Tibial artery (tissue), 4 donors: Measurements from ENCODE around the gene ADAM21.
"Not testable (repeated sequence)": the region's sequence is repeated elsewhere in the genome, so short reads cannot be mapped to it uniquely, and the experiment has no call there.

Experiments used
- DNase-seq, 2 donors: peaks; one replicate each; pipeline ENCODE4 v3.0.0-alpha.2; 2019
- H3K27ac ChIP-seq, 2 donors: fragments of 200-600 bp; sonication (generic) in 1 of 2; 1 replicate in 1 of 2; 2 replicates in 1 of 2; pipeline ENCODE4 v1.5.1; 2018 to 2019; ENCODE audit warnings: mild to moderate bottlenecking in 1 of 2
- H3K27me3 ChIP-seq, 2 donors: fragments of 200-600 bp; sonication (generic) in 1 of 2; one replicate each; pipeline versions ENCODE4 v1.5.1 to v1.6.0; 2016 to 2019
- H3K36me3 ChIP-seq, 3 donors: fragments of 200-600 bp; sonication (generic) in 2 of 3; one replicate each; pipeline ENCODE4 v1.5.1; 2016 to 2019; ENCODE audit warnings: mild to moderate bottlenecking in 2 of 3
- H3K4me1 ChIP-seq, 4 donors: fragments of 200-600 bp; sonication (generic) in 2 of 4; 1 replicate in 3 of 4; 2 replicates in 1 of 4; pipeline ENCODE4 v1.5.1; 2016 to 2019
- H3K4me3 ChIP-seq, 2 donors: fragments of 200-600 bp; sonication (generic) in 1 of 2; 1 replicate in 1 of 2; 2 replicates in 1 of 2; pipeline ENCODE4 v1.5.1; 2018 to 2019; ENCODE audit warnings: mild to moderate bottlenecking in 2 of 2
- H3K9me3 ChIP-seq, 3 donors: fragments of 200-600 bp; sonication (generic) in 1 of 3; one replicate each; pipeline ENCODE4 v1.5.1; 2016 to 2019
- intact Hi-C: fragments of 100-400 bp; cut with DNase I; formaldehyde crosslinking; loops from one replicate; pipeline ENCODE4 v1.15.0; 2023; ENCODE audit warnings: low total_unique reads
- TF ChIP-seq, protein P1 (sequence below), 2 experiments: fragments of 200-600 bp in 1 of 2; fragments of 450-650 bp in 1 of 2; IDR thresholded peaks; one replicate each; pipeline ENCODE4 v1.5.1; 2017 to 2019; ENCODE audit warnings: antibody characterized with exemption in 2 of 2, mild to moderate bottlenecking in 1 of 2, moderate library complexity in 1 of 2

Gene ADAM21

DNA sequence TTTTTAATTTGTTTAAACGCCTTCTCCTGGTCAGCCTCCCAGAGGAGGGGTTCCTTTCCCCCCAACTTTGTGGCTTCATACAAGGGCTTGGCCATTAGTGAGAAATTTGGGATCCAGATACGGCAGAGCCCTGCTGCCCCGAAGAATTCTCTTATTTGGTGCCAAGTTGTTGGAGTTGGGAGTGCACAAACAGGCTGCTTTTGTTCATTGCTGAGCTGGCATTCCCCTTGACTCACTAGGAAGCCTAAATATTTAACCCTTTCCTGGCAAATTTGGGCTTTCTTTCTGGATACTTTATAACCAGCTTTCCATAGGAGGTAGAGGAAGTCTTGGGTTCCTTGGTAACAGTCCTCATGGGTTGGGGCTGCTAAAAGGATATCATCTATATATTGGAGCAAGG is 10.3 kb upstream of the ADAM21 start:
- intact Hi-C loops, result no loop called here
- Histone ChIP-seq H3K9me3 (peaks cover 0 to 42% (median 30%) of the 10 kb centered on the region in 3 donors), H3K4me1 (no peaks in the 10 kb centered on the region), H3K27me3 (no peaks in the 10 kb centered on the region), H3K4me3 (no peak overlapping the region), H3K27ac (no peak overlapping the region), H3K36me3 (peaks cover 8 to 37% (median 26%) of the 10 kb centered on the region in 3 donors)
- TF ChIP-seq, protein P1, sequence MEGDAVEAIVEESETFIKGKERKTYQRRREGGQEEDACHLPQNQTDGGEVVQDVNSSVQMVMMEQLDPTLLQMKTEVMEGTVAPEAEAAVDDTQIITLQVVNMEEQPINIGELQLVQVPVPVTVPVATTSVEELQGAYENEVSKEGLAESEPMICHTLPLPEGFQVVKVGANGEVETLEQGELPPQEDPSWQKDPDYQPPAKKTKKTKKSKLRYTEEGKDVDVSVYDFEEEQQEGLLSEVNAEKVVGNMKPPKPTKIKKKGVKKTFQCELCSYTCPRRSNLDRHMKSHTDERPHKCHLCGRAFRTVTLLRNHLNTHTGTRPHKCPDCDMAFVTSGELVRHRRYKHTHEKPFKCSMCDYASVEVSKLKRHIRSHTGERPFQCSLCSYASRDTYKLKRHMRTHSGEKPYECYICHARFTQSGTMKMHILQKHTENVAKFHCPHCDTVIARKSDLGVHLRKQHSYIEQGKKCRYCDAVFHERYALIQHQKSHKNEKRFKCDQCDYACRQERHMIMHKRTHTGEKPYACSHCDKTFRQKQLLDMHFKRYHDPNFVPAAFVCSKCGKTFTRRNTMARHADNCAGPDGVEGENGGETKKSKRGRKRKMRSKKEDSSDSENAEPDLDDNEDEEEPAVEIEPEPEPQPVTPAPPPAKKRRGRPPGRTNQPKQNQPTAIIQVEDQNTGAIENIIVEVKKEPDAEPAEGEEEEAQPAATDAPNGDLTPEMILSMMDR (IDR thresholded peaks at IDR 0.05), result no peak
- DNase-seq, result no peak

DNA sequence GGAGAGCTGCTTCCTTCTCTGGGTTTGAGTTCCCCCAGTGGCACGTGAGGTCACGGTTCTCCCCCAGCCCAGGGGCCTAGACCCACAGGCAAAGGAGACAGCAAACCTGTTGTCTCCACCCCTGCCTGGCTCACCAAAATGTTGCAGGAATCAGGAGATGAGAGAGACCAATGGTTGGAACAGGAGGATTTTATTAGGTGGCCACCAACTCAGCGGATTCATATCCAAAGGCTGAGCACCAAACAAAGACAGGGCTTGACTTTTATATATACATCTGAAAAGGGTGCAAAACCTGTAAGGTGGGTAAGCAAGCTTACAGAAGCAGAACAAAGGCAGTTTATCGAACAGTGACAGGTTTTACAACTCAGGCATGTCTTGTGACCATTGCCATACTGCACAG is 9.2 kb upstream of the ADAM21 start:
- H3K36me3 ChIP-seq, result peaks cover 8 to 37% (median 26%) of the 10 kb centered on the region in 3 donors
- intact Hi-C loops, result no loop called here
- DNase-seq, result no peak
- TF ChIP-seq, protein P1 (IDR thresholded peaks at IDR 0.05), result no peak
- H3K9me3 ChIP-seq, result peaks cover 0 to 31% (median 23%) of the 10 kb centered on the region in 3 donors
- no peak overlapping the region for H3K4me3 ChIP-seq
- H3K27ac ChIP-seq, result no peak overlapping the region
- no peaks in the 10 kb centered on the region for H3K4me1 ChIP-seq
- H3K27me3 ChIP-seq, result no peaks in the 10 kb centered on the region

DNA sequence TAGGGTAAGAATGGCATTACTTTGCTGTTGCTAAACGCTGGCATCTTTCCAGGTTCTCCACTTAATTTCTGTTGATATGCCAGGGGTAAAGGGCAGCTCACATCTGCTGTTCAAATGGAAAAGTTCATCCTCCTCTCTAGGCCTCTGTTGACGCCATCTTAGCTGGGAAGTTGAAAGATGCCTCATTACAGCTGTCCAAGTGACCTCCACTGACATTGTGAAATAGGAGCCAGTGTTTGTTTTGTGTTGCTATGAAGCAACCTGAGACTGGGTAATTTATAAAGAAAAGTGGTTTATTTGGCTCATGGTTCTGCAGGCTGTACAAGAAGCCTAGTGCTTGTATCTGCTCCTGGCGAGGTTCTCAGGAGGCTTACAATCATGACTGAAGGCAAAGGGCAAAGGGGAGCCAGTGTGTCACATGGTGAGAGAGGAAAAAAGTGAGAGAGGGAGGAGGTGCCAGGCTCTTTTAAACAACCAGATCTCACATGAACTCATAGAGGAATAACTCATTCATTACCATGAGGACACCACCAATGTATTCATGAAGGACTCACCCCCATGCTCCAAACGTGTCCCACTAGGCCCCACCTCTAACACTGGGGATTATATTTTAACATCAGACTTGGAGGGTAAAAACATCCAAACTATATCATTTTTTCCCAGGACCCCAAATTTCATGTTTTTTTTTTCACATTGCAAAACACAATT is 3.2 kb upstream of the ADAM21 start:
- Histone ChIP-seq H3K27me3 (no peaks in the 10 kb centered on the region), H3K27ac (no peak overlapping the region), H3K4me1 (no peaks in the 10 kb centered on the region), H3K9me3 (peaks cover 0 to 8% (median 4%) of the 10 kb centered on the region in 3 donors), H3K4me3 (no peak overlapping the region), H3K36me3 (peaks cover 0 to 21% (median 9%) of the 10 kb centered on the region in 3 donors)
- TF ChIP-seq, protein P1 (IDR thresholded peaks at IDR 0.05), result no peak
- intact Hi-C loops, result no loop called here
- DNase-seq, result no peak

DNA sequence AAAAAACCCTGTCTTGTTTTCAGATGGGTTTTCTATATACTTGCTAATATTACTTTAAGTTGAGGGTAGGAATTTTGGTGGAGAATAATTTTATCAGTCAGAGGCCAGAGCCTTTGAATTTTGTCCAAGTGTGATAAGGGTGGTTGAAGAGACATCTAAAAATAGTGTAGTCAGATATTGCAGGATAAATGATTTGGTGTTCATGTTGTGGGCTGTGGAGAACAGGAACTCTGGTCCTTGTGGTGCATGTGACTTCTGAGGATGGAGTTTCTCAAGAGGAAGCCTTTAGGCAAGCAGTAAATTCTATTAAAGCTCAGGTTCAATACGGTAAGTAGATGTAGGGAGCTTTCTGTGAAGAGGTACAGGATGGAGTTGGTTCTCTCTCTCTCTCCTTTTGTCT is 2.8 kb downstream of the ADAM21 start:
- no peak for DNase-seq
- Histone ChIP-seq H3K9me3 (no peaks in the 10 kb centered on the region), H3K27ac (no peak overlapping the region), H3K27me3 (no peaks in the 10 kb centered on the region), H3K36me3 (no peaks in the 10 kb centered on the region), H3K4me3 (no peak overlapping the region), H3K4me1 (no peaks in the 10 kb centered on the region)
- intact Hi-C loops, result no loop called here
- TF ChIP-seq, protein P1 (IDR thresholded peaks at IDR 0.05), result no peak

DNA sequence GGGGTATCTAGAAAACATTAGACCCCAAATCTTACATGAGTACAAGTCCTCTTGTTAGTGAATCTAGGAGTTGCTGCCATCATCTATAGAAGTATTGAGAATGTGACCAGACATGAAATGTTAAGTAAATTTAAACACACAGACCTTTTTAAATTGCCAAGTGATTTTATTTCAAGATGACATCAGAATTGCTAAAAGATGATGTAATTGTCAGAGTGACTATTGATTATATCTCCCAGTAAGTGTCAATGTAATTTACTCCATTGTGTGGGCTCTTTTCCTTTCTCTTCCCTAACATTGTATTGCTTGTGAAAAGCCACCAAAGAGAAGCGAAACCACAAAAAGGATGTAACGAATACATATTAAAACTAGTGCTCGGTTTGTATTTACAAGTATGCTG is 16.8 kb downstream of the ADAM21 start:
- H3K4me1 ChIP-seq, result no peaks in the 10 kb centered on the region
- intact Hi-C loops, result no loop called here

DNA sequence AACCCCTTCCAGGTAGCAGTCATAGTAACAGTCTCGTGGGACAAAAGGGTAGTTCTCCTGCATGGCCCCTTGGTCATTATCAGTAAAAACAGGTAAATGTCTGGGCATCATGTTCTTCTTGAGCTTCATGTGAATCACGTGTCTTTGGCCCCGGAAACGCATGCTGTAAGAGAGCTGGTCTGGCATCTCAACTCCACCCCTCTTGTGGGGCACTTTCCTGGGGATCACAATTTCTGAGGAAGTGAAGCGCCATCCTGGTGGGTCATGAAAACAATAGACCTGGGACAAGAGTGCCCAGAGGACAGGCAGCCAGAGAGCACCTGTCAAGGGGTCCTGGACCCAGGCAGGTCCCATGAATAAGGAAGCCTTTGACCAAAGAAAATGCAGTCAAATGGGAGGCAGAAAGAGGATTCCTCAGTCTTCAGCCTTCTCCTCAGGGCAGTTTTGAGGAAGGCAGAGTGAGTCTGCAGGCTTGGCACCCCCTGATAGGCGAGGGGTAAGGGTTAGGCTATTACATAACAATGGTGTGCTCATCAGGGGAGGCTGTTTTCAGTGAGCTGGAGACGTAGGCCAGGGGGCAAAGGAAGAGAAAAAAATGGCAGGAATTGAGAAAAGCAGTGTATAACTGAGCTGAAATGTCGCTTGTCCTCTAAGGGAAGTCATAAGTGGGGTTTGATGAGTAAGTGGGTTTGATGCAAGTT is 19.0 kb downstream of the ADAM21 start:
- H3K4me1 ChIP-seq, H3K27me3 ChIP-seq, DNase-seq, H3K27ac ChIP-seq, intact Hi-C loops, H3K9me3 ChIP-seq, H3K4me3 ChIP-seq: not testable (repeated sequence)
- peaks cover 0 to 20% (median 15%) of the 10 kb centered on the region in 3 donors for H3K36me3 ChIP-seq

More for the DNA sequence above, 16.8 kb downstream of the ADAM21 start:
- Histone ChIP-seq H3K27ac (no peak overlapping the region), H3K36me3 (peaks cover 0 to 20% (median 15%) of the 10 kb centered on the region in 3 donors), H3K9me3 (no peaks in the 10 kb centered on the region), H3K4me3 (no peak overlapping the region), H3K27me3 (no peaks in the 10 kb centered on the region)
- no peak for DNase-seq
- TF ChIP-seq, protein P1 (IDR thresholded peaks at IDR 0.05), result no peak
